GM18909 (cell line): ENCODE data around the gene MAGOHB.
A peak's percentile ranks its signal among the peaks of the same experiment; 100 is the strongest.
"Not testable (repeated sequence)": the region's sequence is repeated elsewhere in the genome, so short reads cannot be mapped to it uniquely, and the experiment has no call there.

Experiments used
- ATAC-seq: cut with Tn5 transposase; IDR thresholded peaks from one replicate; pipeline ENCODE4 v1.9.1; 2021; ENCODE audit warnings: mild to moderate bottlenecking; ENCODE audit not compliant: unreplicated experiment, poor library complexity

Gene MAGOHB

DNA sequence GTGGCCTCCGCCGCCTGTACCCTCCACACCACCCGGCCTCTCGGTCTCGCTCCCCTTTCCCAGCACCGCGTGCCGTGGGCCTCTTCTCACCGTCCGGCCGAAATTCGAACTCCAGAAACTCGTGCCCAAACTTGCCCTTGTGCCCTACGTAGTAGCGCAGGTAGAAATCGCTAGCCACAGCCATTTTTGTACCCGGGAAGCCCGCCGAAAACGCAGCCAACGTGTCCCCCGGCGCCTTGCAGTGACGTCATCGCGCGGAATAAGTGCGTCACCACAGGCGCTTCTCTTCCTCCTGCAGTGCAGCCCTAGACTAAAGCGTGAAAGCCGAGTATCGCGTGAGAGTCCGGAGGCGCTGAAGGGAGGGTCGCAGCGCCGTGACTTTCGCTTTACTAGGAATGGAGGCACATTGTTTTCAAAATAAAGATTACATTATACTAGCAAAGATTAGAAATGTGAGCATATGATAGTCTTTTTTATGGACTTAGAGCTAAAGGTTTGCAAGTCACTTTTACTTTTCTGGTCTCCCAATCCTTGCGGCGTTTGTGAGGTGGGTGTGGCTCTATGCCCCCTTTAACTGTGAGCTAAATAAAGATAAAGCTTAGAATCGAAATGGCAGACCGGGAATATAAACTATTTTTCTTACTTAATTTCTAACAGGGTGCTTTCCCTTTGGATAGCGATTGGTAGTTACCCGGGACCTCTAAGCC is at the start of gene MAGOHB:
Gene MAGOHB, minus strand, starts transcription at position 261 of the 707 bp plus-strand sequence. Its CDS starts 77 bp downstream, at position 184.
- peak; percentile 96 for ATAC-seq

DNA sequence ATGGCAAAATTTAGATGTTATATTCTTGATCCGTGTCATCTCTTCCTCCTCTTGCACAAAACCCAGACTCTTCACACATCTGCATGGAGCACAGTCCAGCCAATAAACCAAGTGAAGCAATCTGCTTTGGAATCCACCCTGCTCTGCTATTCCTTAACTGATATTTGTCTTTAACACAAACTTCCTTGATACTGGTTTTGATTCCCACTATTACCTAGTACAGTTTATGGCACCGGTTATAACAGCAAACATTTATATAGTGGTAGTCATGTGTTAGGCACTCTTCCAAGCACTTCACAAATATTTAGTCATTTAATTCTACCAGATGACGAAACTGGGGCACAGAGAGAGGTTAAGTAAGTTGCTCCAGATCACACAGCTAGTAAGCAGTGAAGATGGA is 47.9 kb upstream of the MAGOHB start:
- no peak for ATAC-seq

DNA sequence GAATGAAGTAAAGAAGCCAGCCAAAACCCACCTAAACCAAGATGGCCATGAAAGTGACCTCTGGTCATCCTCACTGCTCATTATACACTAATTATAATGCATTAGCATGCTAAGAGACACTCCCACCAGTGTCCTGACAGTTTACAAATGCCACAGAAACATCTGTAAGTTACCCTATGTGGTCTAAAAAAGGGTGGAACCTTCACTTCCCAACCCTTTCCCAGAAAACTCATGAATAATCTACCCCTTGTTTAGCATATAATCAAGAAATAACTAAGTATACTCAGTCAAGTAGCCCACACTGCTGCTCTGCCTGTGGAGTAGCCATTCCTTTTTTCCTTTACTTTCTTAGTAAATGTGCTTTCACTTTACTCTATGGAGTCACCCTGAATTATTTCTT is 40.6 kb upstream of the MAGOHB start:
- ATAC-seq: no peak

DNA sequence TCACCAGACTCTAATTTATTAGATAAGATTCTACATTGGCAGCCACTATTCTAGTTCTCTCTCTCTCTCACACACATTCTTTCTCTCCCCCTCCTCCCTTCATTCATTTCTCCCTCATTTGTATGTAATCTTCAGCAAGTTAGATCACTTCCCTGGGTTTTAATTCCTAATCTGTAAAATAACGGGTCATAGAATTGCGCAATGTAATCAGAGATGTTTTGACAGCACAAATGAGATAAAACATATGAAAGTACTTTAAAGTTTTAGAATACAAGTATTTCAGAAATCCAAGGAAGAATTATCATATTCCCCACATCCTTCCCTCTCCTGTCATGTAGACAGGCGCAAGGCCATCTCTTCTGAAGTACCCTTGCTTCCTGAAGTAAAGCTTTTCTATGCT is 38.8 kb upstream of the MAGOHB start:
- ATAC-seq: no peak

DNA sequence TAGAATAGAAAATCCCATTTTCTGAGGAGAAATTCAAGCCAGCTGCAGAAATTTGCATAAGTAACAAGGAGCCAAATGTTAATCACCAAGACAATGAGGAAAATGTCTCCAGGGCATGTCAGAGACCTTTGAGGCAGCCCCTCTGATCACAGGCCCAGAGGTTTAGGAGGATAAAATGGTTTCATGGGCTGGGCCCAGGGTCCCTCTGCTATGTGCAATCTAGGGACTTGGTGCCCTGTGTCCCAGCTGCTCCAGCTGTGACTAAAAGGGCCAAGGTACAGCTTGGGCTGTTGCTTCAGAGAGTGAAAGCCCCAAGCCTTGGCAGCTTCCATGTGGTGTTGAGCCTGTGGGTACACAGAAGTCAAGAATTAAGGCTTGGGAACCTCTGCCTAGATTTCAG is 33.2 kb upstream of the MAGOHB start:
- not testable (repeated sequence) for ATAC-seq

DNA sequence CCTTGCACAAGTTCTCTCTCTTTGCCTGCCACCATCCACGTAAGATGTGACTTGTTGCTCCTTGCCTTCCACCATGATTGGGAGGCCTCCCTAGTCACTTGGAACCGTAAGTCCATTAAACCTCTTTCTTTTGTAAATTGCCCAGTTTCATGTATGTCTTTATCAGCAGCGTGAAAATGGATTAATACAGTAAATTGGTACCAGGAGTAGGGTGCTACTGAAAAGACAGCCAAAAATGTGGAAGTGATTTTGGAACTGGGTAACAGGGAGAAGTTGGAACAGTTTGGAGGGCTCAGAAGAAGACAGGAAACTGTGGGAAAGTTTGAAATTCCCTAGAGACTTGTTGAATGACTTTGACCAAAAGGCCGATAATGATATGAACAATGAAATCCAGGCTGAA is 32.5 kb upstream of the MAGOHB start:
- ATAC-seq: no peak

DNA sequence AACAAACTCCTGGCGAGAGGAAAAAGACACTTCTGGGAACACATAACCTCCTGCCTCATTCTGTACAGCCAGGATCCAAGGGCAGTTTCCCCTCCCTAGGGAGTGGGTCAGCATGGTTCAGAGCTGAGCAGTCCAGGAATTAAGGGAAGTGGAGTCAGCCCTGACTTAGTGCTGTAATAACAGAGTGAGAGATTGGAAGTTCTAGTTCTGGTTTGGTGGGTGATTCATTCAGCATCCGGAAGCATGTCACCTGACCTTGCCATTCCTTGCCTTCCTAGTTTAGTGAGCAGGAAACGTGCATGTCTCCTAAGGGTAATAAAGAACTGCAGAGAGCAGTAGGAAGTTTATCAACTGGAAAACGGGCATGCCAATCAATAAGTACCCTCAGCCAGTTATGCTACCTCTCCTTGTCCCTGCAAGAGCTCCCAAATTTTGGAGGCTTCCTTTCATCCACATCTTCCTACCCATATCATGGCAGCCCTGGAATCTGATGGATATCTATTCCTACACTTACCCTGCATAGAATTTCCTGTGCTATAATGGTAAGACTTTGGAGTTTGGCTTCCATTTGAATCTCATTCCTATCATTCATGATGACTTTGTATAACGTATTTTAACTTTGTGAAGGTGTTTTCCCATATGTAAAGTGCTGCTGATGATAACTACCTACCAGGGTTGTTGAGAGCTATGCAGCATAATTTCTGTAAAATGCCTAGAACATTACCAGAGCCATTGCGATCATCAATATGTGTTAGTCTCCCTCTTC is 28.5 kb upstream of the MAGOHB start:
- no peak for ATAC-seq

DNA sequence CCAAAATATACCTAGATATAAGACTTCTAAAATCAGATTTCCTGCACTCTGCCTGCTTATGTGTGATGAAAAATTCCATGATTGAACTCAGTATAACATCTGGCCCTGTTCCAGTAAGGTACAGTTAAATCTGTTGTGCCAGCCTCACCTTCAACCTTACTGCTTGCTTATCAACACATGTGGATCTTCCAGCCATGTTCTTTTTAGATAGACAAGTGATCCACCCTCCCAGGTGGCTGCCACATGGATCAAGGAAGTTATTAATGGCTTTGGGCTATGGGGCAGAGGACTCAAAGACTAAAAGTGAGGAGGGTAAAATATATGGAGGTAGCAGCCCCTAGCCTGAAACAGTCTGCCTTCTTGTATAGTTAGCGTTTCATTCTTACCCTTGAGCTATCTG is 25.3 kb upstream of the MAGOHB start:
- ATAC-seq: no peak

DNA sequence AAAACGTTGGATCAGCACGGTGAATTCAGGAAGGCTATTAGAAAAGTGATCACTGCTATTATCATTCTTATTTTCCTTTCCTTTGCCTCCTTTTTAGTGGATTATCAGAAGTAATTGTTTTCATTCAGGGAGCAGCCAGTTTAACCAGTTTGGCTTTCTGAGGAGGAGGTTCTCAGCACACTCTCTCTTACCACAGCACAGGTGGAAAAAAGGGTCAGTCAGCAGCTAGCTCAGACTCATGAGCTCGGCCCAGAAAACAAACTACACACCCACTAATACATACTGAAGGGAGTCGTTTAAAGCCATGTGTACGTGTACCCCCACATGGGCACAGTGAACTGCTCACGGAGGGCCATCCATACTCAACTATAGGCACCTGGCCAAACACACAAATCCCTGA is 23.2 kb upstream of the MAGOHB start:
- no peak for ATAC-seq

DNA sequence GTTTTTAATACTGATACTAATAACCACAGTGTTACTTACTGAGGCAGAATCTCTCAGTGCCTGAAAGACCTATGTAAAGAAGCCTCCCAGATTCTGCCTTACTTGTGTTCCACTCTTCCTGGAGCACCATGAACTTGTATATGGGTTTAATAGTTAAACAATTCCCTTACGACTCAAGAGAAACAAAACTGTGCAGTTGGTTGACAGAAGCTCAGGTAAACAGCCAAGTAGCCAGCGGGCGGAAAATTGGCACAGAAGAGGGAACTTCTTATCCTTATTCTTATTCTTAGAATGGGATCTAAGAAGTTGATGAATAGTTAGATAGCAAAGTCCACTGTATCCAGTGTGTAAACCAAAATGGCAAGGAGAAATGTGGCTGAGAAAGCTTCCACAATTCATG is 22.7 kb upstream of the MAGOHB start:
- ATAC-seq: no peak

DNA sequence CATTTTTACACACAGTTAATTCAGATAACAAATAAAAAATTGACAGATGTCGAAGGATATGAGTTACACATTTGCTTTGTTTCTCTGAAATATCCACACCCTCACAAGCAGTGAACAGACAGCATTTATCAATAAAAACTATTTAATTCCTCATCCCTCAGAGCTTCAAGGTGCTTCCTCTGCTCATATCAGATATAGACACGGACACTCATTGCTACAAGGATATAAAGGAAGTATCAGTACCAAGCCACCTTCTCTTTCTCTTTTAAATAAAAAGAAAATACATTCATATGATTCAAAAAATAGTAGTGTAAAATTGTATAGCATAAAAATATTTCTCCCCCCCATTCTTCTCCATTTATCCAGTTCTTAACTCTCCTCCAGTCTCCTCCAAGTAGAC is 21.9 kb upstream of the MAGOHB start:
- ATAC-seq: no peak

DNA sequence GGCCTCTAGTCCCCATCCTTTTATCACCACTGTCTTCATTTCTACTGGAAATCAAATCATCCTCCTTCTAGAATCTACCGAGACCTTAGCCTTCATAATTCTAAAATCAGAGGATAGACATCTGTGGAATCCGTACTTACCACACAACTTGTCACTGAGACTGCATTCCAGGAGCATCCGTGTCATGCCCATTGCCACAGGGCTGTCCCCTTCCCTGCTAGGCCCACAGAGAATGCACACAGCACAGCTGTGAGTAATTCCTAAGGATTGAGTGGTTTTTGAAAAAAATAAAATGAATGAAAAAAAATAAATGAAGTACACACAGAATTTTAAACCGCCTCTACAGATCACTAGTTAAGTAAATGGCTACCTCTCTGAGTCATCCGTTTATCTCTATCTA is 21.0 kb upstream of the MAGOHB start:
- ATAC-seq: no peak

DNA sequence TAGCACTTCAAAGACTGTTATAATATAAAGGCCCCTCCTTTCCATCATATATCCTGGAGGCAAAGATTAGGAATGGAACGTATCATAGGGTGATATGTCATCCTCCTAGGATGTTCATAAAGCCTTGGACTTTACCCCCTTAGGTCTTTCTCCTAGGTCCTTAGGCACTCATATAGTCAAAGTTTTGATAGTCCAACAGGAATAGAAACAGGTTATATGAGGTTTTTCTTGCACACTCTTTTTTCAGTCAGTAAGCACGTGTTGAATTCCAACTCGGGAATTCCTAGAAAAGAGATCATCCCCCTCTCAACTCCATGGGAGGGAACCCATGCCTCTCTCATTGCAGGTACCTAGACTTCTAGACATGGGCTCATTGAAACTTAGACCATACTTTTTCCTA is 20.1 kb upstream of the MAGOHB start:
- no peak for ATAC-seq

DNA sequence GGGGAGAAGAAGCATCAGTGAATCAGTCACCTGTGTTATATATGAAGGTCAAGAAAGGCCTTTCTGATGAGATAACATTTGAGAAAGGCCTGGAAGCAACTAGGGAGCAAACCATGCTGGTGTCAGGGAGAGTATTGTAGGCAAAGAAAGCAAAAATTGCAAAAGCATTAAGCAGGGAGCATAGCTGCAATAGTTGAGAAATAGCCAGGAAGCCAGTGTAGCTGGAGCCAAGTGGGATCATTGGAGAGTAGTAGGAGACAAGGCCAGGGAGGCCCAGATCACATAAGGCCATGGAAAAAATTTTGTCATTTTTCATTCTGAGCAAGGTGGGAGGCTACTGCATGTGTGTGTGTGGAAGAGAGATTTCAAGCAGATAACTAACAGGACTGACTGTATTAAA is 18.8 kb upstream of the MAGOHB start:
- ATAC-seq: no peak

DNA sequence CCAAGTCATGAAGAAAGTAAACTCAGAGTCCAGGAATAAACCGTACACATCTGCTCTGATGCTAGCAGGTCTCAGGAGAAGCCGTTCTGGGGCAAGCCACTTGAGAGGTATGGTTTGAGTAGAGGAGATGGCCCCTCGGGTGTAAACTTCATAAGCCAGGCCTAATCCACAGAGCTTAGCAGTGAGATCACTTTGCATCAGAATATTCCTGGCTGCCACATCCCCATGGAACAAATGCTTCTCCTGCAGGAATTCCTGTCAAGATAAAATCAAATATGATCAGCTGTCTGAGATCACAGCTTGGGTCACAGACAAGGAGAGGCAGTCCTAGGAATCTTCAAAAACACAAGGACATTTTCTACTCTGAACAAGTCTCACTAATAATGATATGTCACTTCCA is 11.2 kb upstream of the MAGOHB start:
- no peak for ATAC-seq

DNA sequence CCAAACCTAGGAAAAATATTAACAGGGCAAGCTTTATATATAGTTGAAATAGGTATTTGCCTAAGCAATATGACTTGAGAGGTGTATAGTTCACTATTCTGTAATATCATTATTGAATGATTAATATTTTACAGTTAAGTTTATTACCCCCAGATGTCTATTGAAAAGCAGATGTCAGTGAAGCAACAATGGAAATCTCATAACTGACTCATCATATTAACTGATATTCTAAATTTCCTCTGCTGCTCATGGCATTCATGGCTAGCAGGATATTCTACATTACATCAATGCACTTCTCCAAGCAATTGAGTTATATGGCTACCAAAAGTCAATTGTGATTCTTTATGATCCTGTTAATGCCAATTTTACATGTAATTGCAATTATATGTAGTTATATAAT is 9.7 kb upstream of the MAGOHB start:
- no peak for ATAC-seq

DNA sequence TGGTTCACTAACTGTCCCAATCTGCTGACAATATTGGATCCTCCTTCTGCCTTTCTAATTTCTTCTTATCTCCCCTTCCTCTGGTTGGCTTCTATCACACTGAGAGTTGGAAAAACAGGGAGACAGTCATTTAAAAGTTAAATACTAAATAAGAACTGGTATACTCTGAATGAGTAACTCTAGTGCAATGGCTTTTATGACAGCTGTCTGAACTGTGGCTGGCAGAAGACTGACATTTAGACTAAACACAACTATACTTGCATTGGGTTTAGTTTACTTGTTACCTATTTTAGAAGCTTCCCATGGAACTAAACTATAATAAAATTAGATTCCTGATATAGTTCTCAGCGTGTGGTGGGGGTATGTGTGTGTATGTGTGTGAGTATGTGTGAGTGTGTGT is 7.9 kb upstream of the MAGOHB start:
- no peak for ATAC-seq

DNA sequence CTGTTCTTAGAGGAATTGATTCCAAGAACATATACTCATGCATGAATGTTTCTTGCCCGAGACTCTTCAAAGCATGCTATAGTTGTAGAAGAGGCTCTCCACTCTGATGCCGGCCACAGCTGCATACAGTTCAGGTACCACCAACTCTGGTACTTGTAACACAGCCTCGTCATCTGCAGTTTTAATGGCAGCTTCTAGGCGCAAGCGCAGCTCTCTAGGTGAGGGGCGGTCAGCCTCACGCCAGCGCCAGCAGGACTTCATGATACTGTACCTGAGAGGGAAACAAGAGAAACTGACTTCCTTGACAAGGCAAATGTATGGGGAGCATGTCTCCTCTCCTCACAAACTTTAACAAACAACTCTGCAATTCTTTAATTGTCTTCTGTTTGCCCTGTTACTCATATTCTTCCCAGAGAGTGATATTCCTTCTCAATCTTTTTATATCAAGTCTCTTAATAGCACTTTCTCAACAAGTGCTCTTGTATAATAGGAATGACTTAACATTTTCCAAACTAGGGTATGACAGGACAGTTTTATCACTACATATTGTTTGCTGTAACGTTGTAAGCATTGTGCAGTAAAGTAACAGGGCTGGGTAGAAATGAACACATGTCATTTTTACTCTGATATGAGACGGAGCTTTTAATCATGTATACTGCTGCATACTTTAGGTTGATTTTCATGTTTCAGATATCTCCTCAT is 6.8 kb upstream of the MAGOHB start:
- ATAC-seq: no peak

DNA sequence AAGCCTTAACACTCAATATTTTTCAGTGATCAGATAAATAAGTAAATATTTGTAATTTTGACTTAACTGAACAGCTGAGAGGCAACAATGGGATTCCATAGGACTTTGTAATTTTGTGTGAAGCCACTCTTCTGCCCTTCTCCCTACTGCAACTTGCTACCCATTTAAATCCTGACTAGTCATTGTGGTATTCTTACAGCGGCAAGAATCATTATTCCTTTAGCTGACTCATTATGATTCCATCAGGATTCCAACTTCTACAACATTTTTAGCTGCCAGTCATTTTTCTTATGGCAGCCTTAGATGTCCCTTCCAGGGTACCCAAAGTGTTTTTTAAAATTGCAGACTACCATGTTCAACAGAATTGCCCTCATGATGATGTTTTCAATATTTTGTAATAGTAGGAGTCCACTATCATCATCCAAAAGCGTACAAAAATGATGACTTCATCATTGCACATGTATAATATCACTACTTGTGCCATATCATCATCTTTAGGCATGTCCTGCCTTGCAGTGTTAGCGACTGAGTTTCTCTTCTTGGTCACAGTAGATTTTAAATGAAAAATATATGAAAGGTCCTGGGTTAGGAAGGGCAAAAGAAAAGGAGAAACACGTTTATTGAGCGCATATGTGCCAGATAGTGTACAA is 5.1 kb upstream of the MAGOHB start:
- ATAC-seq: no peak

DNA sequence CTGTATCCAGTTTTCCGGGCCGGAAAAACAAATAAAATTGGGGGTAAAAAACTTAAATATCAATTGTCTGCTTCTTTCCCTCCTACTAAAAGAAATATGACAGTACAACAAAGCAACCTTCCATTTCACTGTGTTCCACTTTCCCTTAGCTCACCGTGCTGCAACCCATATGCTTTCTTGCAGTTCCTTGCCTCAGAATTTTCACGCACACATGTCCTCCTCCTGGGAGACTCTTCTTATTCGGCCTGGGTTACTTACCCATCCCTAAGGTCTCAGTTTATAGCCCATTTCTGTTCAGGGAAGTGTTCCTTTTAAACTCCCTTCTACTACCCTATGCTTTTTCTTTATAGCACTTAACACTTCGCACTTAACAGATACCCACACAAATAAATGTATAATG is 4.5 kb upstream of the MAGOHB start:
- no peak for ATAC-seq

DNA sequence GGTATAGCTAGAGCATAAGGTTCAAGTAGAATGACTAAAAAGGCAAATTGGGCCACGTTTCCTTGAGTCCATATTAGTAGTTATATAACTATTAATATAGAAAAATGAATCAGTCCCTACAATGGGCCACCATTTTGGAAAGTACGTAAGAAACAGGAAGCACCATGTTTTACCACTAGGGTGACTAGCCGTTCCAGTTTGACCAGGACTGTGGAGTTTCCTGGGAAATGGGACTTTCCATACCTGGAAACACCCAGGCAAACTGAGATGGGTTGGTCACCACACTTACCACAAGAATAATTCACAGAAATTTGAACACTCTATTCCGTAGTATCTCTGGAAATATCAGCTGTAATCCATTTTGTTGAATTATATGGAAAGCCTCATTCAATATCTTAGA is 2.1 kb upstream of the MAGOHB start:
- ATAC-seq: no peak
